Endothelial cell of umbilical vein (primary cell): ENCODE results near the gene UBN2. TPM values are rescaled to one million over a fixed set of nuclear protein-coding genes. Genes with fewer than 3 reads are reported as not detected.

Experiments
- BruUV-seq: library from RNA; stranded (reverse); fragments of 400-500 nt; replicated peaks from 2 replicates; lab custom pipeline; 2021; lab: Mats Ljungman, UMichigan
- CTCF ChIA-PET: fragments of 300-600, 350-600 bp; sonication (Branson Sonifier 250); formaldehyde crosslinking; loops from one replicate; lab custom pipeline; 2021; ENCODE audit warnings: antibody characterized with exemption, inconsistent platforms; lab: Charles Lee
- POLR2A ChIA-PET: fragments of 300-600, 350-600 bp; sonication (Branson Sonifier 250); formaldehyde crosslinking; loops from one replicate; lab custom pipeline; 2021; ENCODE audit warnings: antibody characterized with exemption, inconsistent platforms; lab: Charles Lee
- DNase-seq: peaks from one replicate; pipeline ENCODE4 v3.0.0-alpha.2; 2011; ENCODE audit warnings: low read depth, low spot score
- FAIRE-seq: peaks from 2 replicates; lab custom pipeline; 2011; peaks lifted over from hg19 to GRCh38; lab: Jason Lieb, UNC
- H2AFZ ChIP-seq: 2 replicates; pipeline ENCODE4 v1.6.0; 2012; ENCODE audit warnings: low read depth, low read length, control low read depth, inconsistent platforms
- H3K27ac ChIP-seq: 2 replicates; pipeline ENCODE4 v1.5.1; 2011; ENCODE audit warnings: low read depth, mild to moderate bottlenecking, control low read depth, low read length, moderate library complexity; ENCODE audit not compliant: insufficient read depth
- H3K27me3 ChIP-seq, 2 experiments: 2 replicates each; pipeline versions ENCODE4 v1.6.0 to v1.6.1; 2011; ENCODE audit warnings: low read length in 2 of 2, mixed read lengths in 1 of 2; ENCODE audit not compliant: control insufficient read depth in 2 of 2, insufficient read depth in 2 of 2
- H3K36me3 ChIP-seq, 2 experiments: 2 replicates in 1 of 2; 3 replicates in 1 of 2; pipeline ENCODE4 v1.5.1; 2011; ENCODE audit warnings: low read length in 2 of 2, mild to moderate bottlenecking in 1 of 2, moderate library complexity in 1 of 2; ENCODE audit not compliant: control insufficient read depth in 2 of 2, insufficient read depth in 2 of 2; ENCODE audit errors: extremely low read depth in 1 of 2
- H3K4me1 ChIP-seq: 3 replicates; pipeline ENCODE4 v1.5.1; 2011; ENCODE audit warnings: mild to moderate bottlenecking, low read length; ENCODE audit not compliant: control insufficient read depth, insufficient read depth; ENCODE audit errors: extremely low read depth
- H3K4me2 ChIP-seq: 2 replicates; pipeline ENCODE4 v1.6.1; 2011; ENCODE audit warnings: low read length, control low read depth, mixed read lengths; ENCODE audit not compliant: insufficient read depth
- H3K4me3 ChIP-seq, 3 experiments: fragments of 200-600 bp in 1 of 3; sonication (generic), shearing (Covaris generic) in 1 of 3; replicated peaks in 1 of 3; 2 replicates each; pipeline ENCODE4 v1.5.1; 2011 to 2016; ENCODE audit warnings: control low read depth in 3 of 3, low read length in 3 of 3, mild to moderate bottlenecking in 2 of 3, inconsistent platforms in 1 of 3, low read depth in 1 of 3, moderate library complexity in 1 of 3; ENCODE audit not compliant: insufficient read depth in 1 of 3
- H3K79me2 ChIP-seq: 2 replicates; pipeline ENCODE4 v1.6.0; 2012; ENCODE audit warnings: low read length, inconsistent platforms; ENCODE audit not compliant: control insufficient read depth, insufficient read depth
- H3K9ac ChIP-seq: replicated peaks from 2 replicates; pipeline ENCODE3; 2011; ENCODE audit warnings: low read length, control low read depth; ENCODE audit not compliant: insufficient read depth; ENCODE audit errors: extremely low read depth
- H3K9me1 ChIP-seq: replicated peaks from 3 replicates; pipeline ENCODE4 v1.6.0; 2011; ENCODE audit warnings: mild to moderate bottlenecking, low read length; ENCODE audit not compliant: control insufficient read depth, insufficient read depth; ENCODE audit errors: extremely low read depth
- H3K9me3 ChIP-seq: replicated peaks from 2 replicates; pipeline ENCODE4 v1.5.1; 2012; ENCODE audit warnings: low read length, inconsistent platforms; ENCODE audit not compliant: control insufficient read depth, insufficient read depth
- H4K20me1 ChIP-seq: replicated peaks from 2 replicates; pipeline ENCODE3; 2011; ENCODE audit warnings: mild to moderate bottlenecking, low read length; ENCODE audit not compliant: control insufficient read depth, insufficient read depth; ENCODE audit errors: extremely low read depth
- CTCF ChIP-seq, 2 donors: IDR thresholded peaks; 1 replicate in 1 of 2; 2 replicates in 1 of 2; pipeline ENCODE4 v1.5.1; 2011; ENCODE audit warnings: low read length in 2 of 2, mild to moderate bottlenecking in 2 of 2, moderate library complexity in 2 of 2, control low read depth in 1 of 2, inconsistent platforms in 1 of 2, low read depth in 1 of 2; ENCODE audit not compliant: insufficient read depth in 1 of 2; ENCODE audit errors: extremely low read depth in 1 of 2
- EZH2 ChIP-seq: IDR thresholded peaks from 2 replicates; pipeline ENCODE4 v1.6.1; 2012; ENCODE audit warnings: borderline replicate concordance, low read depth, mild to moderate bottlenecking, moderate library complexity, low read length, inconsistent platforms; ENCODE audit not compliant: severe bottlenecking
- FOS ChIP-seq: IDR thresholded peaks from 2 replicates; pipeline ENCODE4 v1.6.1; 2011; ENCODE audit warnings: mild to moderate bottlenecking, low read length, moderate library complexity, borderline replicate concordance; ENCODE audit not compliant: insufficient read depth
- GATA2 ChIP-seq: IDR thresholded peaks from 2 replicates; pipeline ENCODE4 v1.7.0; 2011; ENCODE audit warnings: low read depth, mild to moderate bottlenecking, moderate library complexity, mixed read lengths, low read length; ENCODE audit not compliant: insufficient read length, insufficient read depth
- JUN ChIP-seq: IDR thresholded peaks from 2 replicates; pipeline ENCODE4 v1.6.1; 2011; ENCODE audit warnings: borderline replicate concordance, low read depth; ENCODE audit not compliant: insufficient read length, insufficient read depth
- MAX ChIP-seq: IDR thresholded peaks from 2 replicates; pipeline ENCODE4 v1.6.1; 2011; ENCODE audit not compliant: insufficient read depth, insufficient read length
- MYC ChIP-seq: IDR thresholded peaks from one replicate; pipeline ENCODE4 v1.6.1; 2011; ENCODE audit warnings: mild to moderate bottlenecking, low read depth, low read length
- POLR2A ChIP-seq: IDR thresholded peaks from 2 replicates; pipeline ENCODE4 v1.6.1; 2012; ENCODE audit warnings: low read depth, mild to moderate bottlenecking, control low read depth, low read length
- POLR2AphosphoS5 ChIP-seq: IDR thresholded peaks from 2 replicates; pipeline ENCODE4 v1.6.1; 2012; ENCODE audit warnings: low read depth, mild to moderate bottlenecking, control low read depth, low read length, moderate library complexity; ENCODE audit not compliant: insufficient read depth
- dilution Hi-C: fragments of 300-500 bp; cut with MboI; formaldehyde crosslinking; loops from one replicate; pipeline ENCODE4 v1.15.0; 2019; ENCODE audit warnings: low sequenced_read_pairs; ENCODE audit not compliant: extremely low pct_ligation_motif_present
- intact Hi-C: fragments of 100-400 bp; cut with micrococcal nuclease; formaldehyde crosslinking; loops from one replicate; pipeline ENCODE4 v1.10.0; 2022
- polyA plus RNA-seq, 4 experiments: library from polyadenylated mRNA; depleted of rRNA in 3 of 4; stranded (reverse) in 3 of 4; unstranded in 1 of 4; fragments of >200 nt; gene quantifications; 2 replicates each; pipeline versions ENCODE4 v1.2.1 to v1.2.3, GENCODE V29; 2011 to 2012; ENCODE audit warnings: missing spikeins in 1 of 4
- total RNA-seq: library from RNA; stranded (reverse); gene quantifications from 2 replicates; pipeline ENCODE4 v1.2.3, GENCODE V29; 2021

The UBN2 gene
- total and polyA plus RNA-seq, 2 donors (not counting 3 experiments of a cell fraction or from before 2014, with no cell fraction given) = 2.2 to 14.2 TPM

GRCh38 chr7:139294951-139295575, 64.0 kb downstream of the UBN2 start:
- Histone ChIP-seq H3K4me3 (no peak overlapping the region), H3K4me2 (no peak overlapping the region), H3K9me3 (no peaks in the 10 kb centered on the region), H3K9me1 (no peaks in the 10 kb centered on the region), H3K27ac (no peak overlapping the region), H3K9ac (no peak overlapping the region), H4K20me1 (no peaks in the 10 kb centered on the region), H3K36me3 (no peaks in the 10 kb centered on the region), H3K27me3 (no peaks in the 10 kb centered on the region), H2AFZ (no peak overlapping the region), H3K79me2 (no peaks in the 10 kb centered on the region), H3K4me1 (peaks cover under 1% of the 10 kb centered on the region)
- POLR2A ChIA-PET = no interaction called here
- BruUV-seq = no TSS peak
- CTCF ChIA-PET = interaction anchor here (1.9 kb wide), 1 partner anchor 45 kb away, joined by 5 read pairs; no protein-coding TSS in a partner anchor
- FAIRE-seq = no peak
- DNase-seq = no peak
- dilution Hi-C loops = no loop called here
- intact Hi-C loops = no loop called here
- TF ChIP-seq GATA2 (no peak), POLR2AphosphoS5 (no peak), JUN (no peak), CTCF (IDR thresholded peaks at IDR 0.05; ENCODE audit: extremely low read depth in 1 of 2, insufficient read depth in 1 of 2, low read depth in 1 of 2, low read length in 2 of 2) (no peak), FOS (no peak), MYC (no peak), EZH2 (no peak), MAX (no peak), POLR2A (no peak)
